Upper lobe of left lung (tissue), 4 donors: ENCODE data around the gene KNL1.

Experiments used
- POLR2A ChIP-seq, 4 donors: fragments of 450-650 bp; IDR thresholded peaks; one replicate each; pipeline ENCODE4 v1.5.1; 2016 to 2017; ENCODE audit warnings: antibody characterized with exemption in 4 of 4, mild to moderate bottlenecking in 2 of 4
- TF ChIP-seq, protein P1 (sequence below), 6 experiments: fragments of 450-650 bp in 4 of 6; fragments of 200-600 bp in 2 of 6; sonication (generic) in 2 of 6; IDR thresholded peaks; one replicate each; pipeline ENCODE4 v1.5.1; 2016 to 2019; ENCODE audit warnings: antibody characterized with exemption in 6 of 6

- TF ChIP-seq, protein P1, sequence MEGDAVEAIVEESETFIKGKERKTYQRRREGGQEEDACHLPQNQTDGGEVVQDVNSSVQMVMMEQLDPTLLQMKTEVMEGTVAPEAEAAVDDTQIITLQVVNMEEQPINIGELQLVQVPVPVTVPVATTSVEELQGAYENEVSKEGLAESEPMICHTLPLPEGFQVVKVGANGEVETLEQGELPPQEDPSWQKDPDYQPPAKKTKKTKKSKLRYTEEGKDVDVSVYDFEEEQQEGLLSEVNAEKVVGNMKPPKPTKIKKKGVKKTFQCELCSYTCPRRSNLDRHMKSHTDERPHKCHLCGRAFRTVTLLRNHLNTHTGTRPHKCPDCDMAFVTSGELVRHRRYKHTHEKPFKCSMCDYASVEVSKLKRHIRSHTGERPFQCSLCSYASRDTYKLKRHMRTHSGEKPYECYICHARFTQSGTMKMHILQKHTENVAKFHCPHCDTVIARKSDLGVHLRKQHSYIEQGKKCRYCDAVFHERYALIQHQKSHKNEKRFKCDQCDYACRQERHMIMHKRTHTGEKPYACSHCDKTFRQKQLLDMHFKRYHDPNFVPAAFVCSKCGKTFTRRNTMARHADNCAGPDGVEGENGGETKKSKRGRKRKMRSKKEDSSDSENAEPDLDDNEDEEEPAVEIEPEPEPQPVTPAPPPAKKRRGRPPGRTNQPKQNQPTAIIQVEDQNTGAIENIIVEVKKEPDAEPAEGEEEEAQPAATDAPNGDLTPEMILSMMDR (IDR thresholded peaks at IDR 0.05), result no peak
- no peak for TF ChIP-seq POLR2A (IDR thresholded peaks at IDR 0.05)
These were observed 97.7 kb downstream of the KNL1 start for GRCh38 chr15:40691737-40692136.
